ENCODE results near the gene THSD1. TPM values are rescaled to one million over a fixed set of nuclear protein-coding genes. Genes with fewer than 3 reads are reported as not detected.

THSD1 gene
- polyA plus RNA-seq, 1 of the 3 experiments (the other 2 are of a cell fraction): 8.9 TPM

GRCh38 chr13:52447815-52448552 lies 42.0 kb upstream of the THSD1 start:
- no peak overlapping the region for H3K27ac ChIP-seq (ENCODE audit: low read depth in 2 of 2, low read length in 1 of 2)
- POLR2A ChIA-PET: interaction anchor here (0.6 kb wide), 1 partner anchor 8 kb away, joined by 3 read pairs; no protein-coding TSS in a partner anchor

More at GRCh38 chr13:52447815-52448552, 42.0 kb upstream of the THSD1 start:
- peak overlapping the region; percentile 64; the same call in 1 of the 2 replicates for H3K4me2 ChIP-seq
- peaks cover 67% of the 10 kb centered on the region for H3K79me2 ChIP-seq (ENCODE audit: insufficient read depth)
- H3K27me3 ChIP-seq (ENCODE audit: insufficient read depth): no peaks in the 10 kb centered on the region
- no peak overlapping the region for H3K9ac ChIP-seq
- peaks cover 4% of the 10 kb centered on the region for H3F3A ChIP-seq (replicated peaks; ENCODE audit: insufficient read depth)
- CTCF ChIA-PET: interaction anchor here (1.2 to 6.9 kb wide), 2 partner anchors 9 to 106 kb away, joined by 4 to 159 read pairs; no protein-coding TSS in a partner anchor
- 96% methylated on average over 5 of the region's 5 CpGs for WGBS (ENCODE audit: low lambda C conversion rate)
- peak overlapping the region in 1 of 2 experiments; percentile 73; a peak in 1 of 4 replicates for H3K4me3 ChIP-seq (ENCODE audit: low read depth in 2 of 2, low read length in 1 of 2)
- H3K36me3 ChIP-seq (replicated peaks in 1 of 2; ENCODE audit: control insufficient read depth in 1 of 2, insufficient read depth in 2 of 2, low read length in 1 of 2): peaks cover 7 to 11% of the 10 kb centered on the region in 2 experiments
- no peak overlapping the region for H2AFZ ChIP-seq (ENCODE audit: low read depth)
- H3K4me1 ChIP-seq (ENCODE audit: control insufficient read depth in 1 of 2, insufficient read depth in 2 of 2, low read depth in 1 of 2, low read length in 1 of 2): peaks cover 0 to 14% of the 10 kb centered on the region in 2 experiments; a peak in 2 of 4 replicates
- H3K9me2 ChIP-seq: no peaks in the 10 kb centered on the region
- H4K20me1 ChIP-seq (ENCODE audit: insufficient read depth): no peaks in the 10 kb centered on the region
- no peak for DNase-seq
- H3K9me3 ChIP-seq: no peaks in the 10 kb centered on the region
- no peak for TF ChIP-seq TAF1 (IDR thresholded peaks at IDR 0.05; ENCODE audit: borderline replicate concordance, low read depth, low read length)
- no peak for TF ChIP-seq GABPA (IDR thresholded peaks at IDR 0.05; ENCODE audit: low read depth)
- no peak for TF ChIP-seq POLR2AphosphoS5 (IDR thresholded peaks at IDR 0.05; ENCODE audit: low read depth, low read length)
- no peak for TF ChIP-seq TEAD4 (IDR thresholded peaks at IDR 0.05; ENCODE audit: borderline replicate concordance, insufficient read depth)
- no peak for TF ChIP-seq USF1 (IDR thresholded peaks at IDR 0.05; ENCODE audit: borderline replicate concordance, low read depth)
- no peak for TF ChIP-seq MXI1 (IDR thresholded peaks at IDR 0.05; ENCODE audit: low read depth, low read length)
- no peak for TF ChIP-seq EP300 (IDR thresholded peaks at IDR 0.05; ENCODE audit: borderline replicate concordance in 1 of 2, low read depth in 1 of 2, low read length in 1 of 2)
- TF ChIP-seq IRF3 (IDR thresholded peaks at IDR 0.05; ENCODE audit: low read depth, low read length): no peak
- TF ChIP-seq MAX (IDR thresholded peaks at IDR 0.05; ENCODE audit: low read depth): no peak
- TF ChIP-seq RCOR1 (IDR thresholded peaks at IDR 0.05; ENCODE audit: low read length): no peak
- no peak for TF ChIP-seq RAD21 (IDR thresholded peaks at IDR 0.05; ENCODE audit: low read length)
- TF ChIP-seq FOXJ3 (CRISPR knock-in tag; IDR thresholded peaks at IDR 0.05): no peak
- no peak for TF ChIP-seq PBX3 (IDR thresholded peaks at IDR 0.05)
- TF ChIP-seq RXRA (IDR thresholded peaks at IDR 0.05; ENCODE audit: borderline replicate concordance, low read depth): no peak
- TF ChIP-seq YY1 (IDR thresholded peaks at IDR 0.05; ENCODE audit: low read depth): no peak
- TF ChIP-seq FOXM1 (IDR thresholded peaks at IDR 0.05; ENCODE audit: low read depth): no peak
- TF ChIP-seq TCF12 (IDR thresholded peaks at IDR 0.05): no peak
- no peak for TF ChIP-seq ELF1 (IDR thresholded peaks at IDR 0.05)
- TF ChIP-seq GATA2 (CRISPR knock-in tag; IDR thresholded peaks at IDR 0.05): no peak

Measured in SK-N-SH (cell line).